GM23248 (cell line): ENCODE measurements around the gene SPTLC2.

ENCODE experiments used
- EZH2 ChIP-seq: fragments of 200-600 bp; sonication (generic); IDR thresholded peaks from 2 replicates; pipeline ENCODE4 v1.6.1; 2018; ENCODE audit warnings: antibody characterized with exemption, mild to moderate bottlenecking; ENCODE audit not compliant: insufficient read depth, poor library complexity, severe bottlenecking
- EZH2phosphoT487 ChIP-seq: fragments of 200-600 bp; sonication (generic); IDR thresholded peaks from 2 replicates; pipeline ENCODE4 v1.6.1; 2018; ENCODE audit warnings: antibody characterized with exemption, moderate library complexity, mild to moderate bottlenecking, low read depth; ENCODE audit not compliant: insufficient read depth

DNA sequence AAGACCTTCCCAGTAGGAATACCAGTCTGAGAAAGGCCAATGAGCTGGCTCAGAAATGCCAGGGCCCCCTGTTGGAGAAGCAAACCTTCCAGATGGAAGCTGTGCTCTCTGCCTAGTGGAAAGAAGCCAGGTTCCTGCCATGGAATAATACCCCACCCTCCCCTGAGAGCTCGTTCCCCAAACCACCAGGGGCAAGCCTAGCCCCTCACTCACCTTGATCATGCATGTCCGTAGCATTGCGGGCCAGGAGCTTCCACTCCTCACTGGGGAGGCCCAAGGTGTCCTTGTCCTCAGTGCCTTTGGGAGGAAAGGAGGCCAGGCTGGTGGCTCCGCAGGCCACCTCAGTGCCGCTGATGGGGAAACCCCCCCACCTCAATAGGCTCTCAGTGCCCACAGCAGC is 138.4 kb downstream of the SPTLC2 start:
- TF ChIP-seq EZH2 = no peak
- TF ChIP-seq EZH2phosphoT487 = no peak
